Measurements from ENCODE around the gene VEPH1. TPM values are rescaled to one million over a fixed set of nuclear protein-coding genes. Genes with fewer than 3 reads are reported as not detected.

VEPH1 gene
- total RNA-seq, 4 donors from 2014 or later: 0.48 to 11.7 (median 3.2) TPM

GRCh38 chr3:157523814-157524213 is 20.6 kb upstream of the VEPH1 start:
- no peak for ATAC-seq (ENCODE audit: low FRiP score)
- TF ChIP-seq, protein P1, sequence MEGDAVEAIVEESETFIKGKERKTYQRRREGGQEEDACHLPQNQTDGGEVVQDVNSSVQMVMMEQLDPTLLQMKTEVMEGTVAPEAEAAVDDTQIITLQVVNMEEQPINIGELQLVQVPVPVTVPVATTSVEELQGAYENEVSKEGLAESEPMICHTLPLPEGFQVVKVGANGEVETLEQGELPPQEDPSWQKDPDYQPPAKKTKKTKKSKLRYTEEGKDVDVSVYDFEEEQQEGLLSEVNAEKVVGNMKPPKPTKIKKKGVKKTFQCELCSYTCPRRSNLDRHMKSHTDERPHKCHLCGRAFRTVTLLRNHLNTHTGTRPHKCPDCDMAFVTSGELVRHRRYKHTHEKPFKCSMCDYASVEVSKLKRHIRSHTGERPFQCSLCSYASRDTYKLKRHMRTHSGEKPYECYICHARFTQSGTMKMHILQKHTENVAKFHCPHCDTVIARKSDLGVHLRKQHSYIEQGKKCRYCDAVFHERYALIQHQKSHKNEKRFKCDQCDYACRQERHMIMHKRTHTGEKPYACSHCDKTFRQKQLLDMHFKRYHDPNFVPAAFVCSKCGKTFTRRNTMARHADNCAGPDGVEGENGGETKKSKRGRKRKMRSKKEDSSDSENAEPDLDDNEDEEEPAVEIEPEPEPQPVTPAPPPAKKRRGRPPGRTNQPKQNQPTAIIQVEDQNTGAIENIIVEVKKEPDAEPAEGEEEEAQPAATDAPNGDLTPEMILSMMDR (IDR thresholded peaks at IDR 0.05): no peak
- no peak for DNase-seq (ENCODE audit: low spot score)

DNA sequence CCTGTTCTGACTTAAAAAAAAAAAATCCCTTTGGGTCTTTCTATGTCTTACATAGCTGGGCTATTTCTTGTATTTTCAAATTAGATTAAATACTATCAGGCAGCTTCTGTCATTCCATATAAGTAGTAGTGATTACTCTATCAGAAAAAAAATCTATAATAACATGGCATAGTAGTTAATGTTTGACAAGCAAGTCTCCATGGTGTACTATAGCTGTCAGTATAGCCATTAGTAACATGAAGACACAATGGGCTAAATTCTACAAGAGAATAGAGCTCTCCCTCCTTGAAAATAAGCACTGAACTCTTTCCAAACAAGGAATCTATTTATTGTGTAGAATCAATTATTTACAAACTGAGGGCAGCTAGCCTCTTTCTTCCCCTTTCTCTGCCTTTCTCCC is 19.4 kb upstream of the VEPH1 start:
- ATAC-seq (ENCODE audit: low FRiP score) (no peak), DNase-seq (ENCODE audit: low spot score) (no peak)
- TF ChIP-seq, protein P1 (IDR thresholded peaks at IDR 0.05): no peak

GRCh38 chr3:157520485-157521150 is 17.4 kb upstream of the VEPH1 start:
- no peak for ATAC-seq (ENCODE audit: low FRiP score)
- DNase-seq (ENCODE audit: low spot score): no peak
- TF ChIP-seq, protein P1 (IDR thresholded peaks at IDR 0.05): no peak

DNA sequence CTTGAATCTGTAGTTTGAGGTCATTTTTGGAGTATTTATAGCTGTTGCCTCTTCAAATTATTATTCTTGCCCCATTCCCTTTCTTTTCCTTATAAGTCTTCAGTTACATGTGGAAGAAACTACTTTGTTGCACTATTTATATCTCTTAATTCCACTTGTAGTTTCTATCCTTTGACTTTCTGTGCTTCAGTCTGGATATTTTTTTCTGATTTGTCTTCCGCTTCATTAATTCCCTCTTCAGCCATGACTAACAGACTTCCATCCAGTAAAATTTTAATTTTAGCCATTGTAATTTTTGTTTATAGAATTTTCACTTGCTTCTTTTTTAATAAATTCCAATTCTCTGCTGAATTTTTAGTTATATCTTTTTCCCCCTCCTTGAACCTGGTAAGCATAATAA is 15.7 kb upstream of the VEPH1 start:
- no peak for ATAC-seq (ENCODE audit: low FRiP score)
- TF ChIP-seq, protein P1 (IDR thresholded peaks at IDR 0.05): no peak

GRCh38 chr3:157516928-157517327 is 13.7 kb upstream of the VEPH1 start:
- ATAC-seq (ENCODE audit: low FRiP score) (no peak), DNase-seq (ENCODE audit: low spot score) (no peak)
- TF ChIP-seq, protein P1 (IDR thresholded peaks at IDR 0.05): no peak

More for the DNA sequence above, 15.7 kb upstream of the VEPH1 start:
- DNase-seq (ENCODE audit: low spot score): no peak

- TF ChIP-seq, protein P1 (IDR thresholded peaks at IDR 0.05): no peak
- DNase-seq (ENCODE audit: low spot score) (no peak), ATAC-seq (ENCODE audit: low FRiP score) (no peak)
Measured at GRCh38 chr3:157515398-157515797, 12.2 kb upstream of the VEPH1 start.

- ATAC-seq (ENCODE audit: low FRiP score) (no peak), DNase-seq (ENCODE audit: low spot score) (no peak)
- TF ChIP-seq, protein P1 (IDR thresholded peaks at IDR 0.05): no peak
Measured at GRCh38 chr3:157514371-157514895, 11.2 kb upstream of the VEPH1 start.

Data from omental fat pad (tissue), 4 donors.